Activated CD4-positive, alpha-beta memory T cell treated with anti-CD3 and anti-CD28 coated beads, Interleukin-2, amount 10 ng/mL, durations not matched to agents 7 days and 5 days (primary cell): ENCODE results near the gene FEV. TPM values are rescaled to one million over a fixed set of nuclear protein-coding genes. Genes with fewer than 3 reads are reported as not detected.

Experiments used
- CTCF ChIA-PET: fragments of 350-600 bp; sonication (Branson Sonifier 250); formaldehyde crosslinking; loops from one replicate; lab custom pipeline; 2021; ENCODE audit warnings: antibody characterized with exemption, inconsistent platforms; lab: Charles Lee
- POLR2A ChIA-PET: fragments of 350-600 bp; sonication (Branson Sonifier 250); formaldehyde crosslinking; loops from one replicate; lab custom pipeline; 2021; ENCODE audit warnings: antibody characterized with exemption; lab: Charles Lee
- DNase-seq: peaks from one replicate; pipeline ENCODE4 v3.0.0-alpha.2; 2020
- H3K27ac Mint-ChIP-seq: one replicate; pipeline ENCODE4 v1.8.0; 2021; ENCODE audit warnings: mild to moderate bottlenecking, mixed read lengths
- H3K27me3 Mint-ChIP-seq: one replicate; pipeline ENCODE4 v1.8.0; 2021; ENCODE audit warnings: mixed read lengths
- H3K36me3 Mint-ChIP-seq: one replicate; pipeline ENCODE4 v1.8.0; 2021; ENCODE audit warnings: low read depth, mixed read lengths
- H3K4me1 Mint-ChIP-seq: one replicate; pipeline ENCODE4 v1.8.0; 2021; ENCODE audit warnings: mixed read lengths
- H3K4me3 Mint-ChIP-seq: one replicate; pipeline ENCODE4 v1.8.0; 2021; ENCODE audit warnings: mild to moderate bottlenecking, mixed read lengths
- H3K9me3 Mint-ChIP-seq: one replicate; pipeline ENCODE4 v1.8.0; 2021; ENCODE audit warnings: mixed read lengths
- total RNA-seq, 2 experiments: library from RNA; stranded (reverse); gene quantifications; one replicate each; pipeline ENCODE4 v1.2.3, GENCODE V29; 2021

The FEV gene
- total RNA-seq, 2 experiments from 2014 or later, result not detected

DNA sequence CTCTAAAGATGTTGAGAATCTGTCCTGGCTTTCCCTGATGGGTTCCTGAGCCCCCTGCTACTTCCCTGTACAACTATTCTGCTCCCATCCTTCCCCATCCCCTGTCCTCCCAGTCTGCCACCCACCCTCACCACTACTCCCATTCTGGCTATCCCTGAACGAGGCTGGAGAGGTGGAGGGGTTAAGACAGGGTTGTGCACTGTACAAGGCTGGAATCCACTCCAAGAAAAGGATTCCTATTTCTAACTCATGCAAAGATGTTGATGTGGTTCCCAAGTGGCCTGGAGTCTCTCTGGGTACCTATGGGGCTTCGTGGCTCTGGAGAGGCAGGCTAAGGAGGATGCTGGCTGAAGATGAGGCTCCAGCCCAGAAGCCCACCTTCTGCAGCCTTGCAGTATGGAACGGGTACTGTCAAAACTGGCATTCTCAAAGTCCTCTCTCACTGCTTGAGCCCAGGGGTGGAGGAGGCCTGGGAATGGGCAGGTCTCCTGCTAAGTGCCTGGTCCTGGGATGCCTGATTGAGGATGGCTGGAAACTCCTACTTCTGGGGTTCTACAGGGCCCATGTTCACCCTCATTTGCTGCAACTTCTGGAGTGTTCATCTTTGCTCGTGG is 1.3 kb upstream of the FEV start:
- H3K4me3 Mint-ChIP-seq, result no peak overlapping the region
- H3K36me3 Mint-ChIP-seq, result peaks cover under 1% of the 10 kb centered on the region
- DNase-seq, result no peak
- no peak overlapping the region for H3K27ac Mint-ChIP-seq
- H3K4me1 Mint-ChIP-seq, result peaks cover 8% of the 10 kb centered on the region
- peaks cover 84% of the 10 kb centered on the region for H3K27me3 Mint-ChIP-seq
- POLR2A ChIA-PET, result no interaction called here
- H3K9me3 Mint-ChIP-seq, result no peaks in the 10 kb centered on the region
- CTCF ChIA-PET, result no interaction called here

DNA sequence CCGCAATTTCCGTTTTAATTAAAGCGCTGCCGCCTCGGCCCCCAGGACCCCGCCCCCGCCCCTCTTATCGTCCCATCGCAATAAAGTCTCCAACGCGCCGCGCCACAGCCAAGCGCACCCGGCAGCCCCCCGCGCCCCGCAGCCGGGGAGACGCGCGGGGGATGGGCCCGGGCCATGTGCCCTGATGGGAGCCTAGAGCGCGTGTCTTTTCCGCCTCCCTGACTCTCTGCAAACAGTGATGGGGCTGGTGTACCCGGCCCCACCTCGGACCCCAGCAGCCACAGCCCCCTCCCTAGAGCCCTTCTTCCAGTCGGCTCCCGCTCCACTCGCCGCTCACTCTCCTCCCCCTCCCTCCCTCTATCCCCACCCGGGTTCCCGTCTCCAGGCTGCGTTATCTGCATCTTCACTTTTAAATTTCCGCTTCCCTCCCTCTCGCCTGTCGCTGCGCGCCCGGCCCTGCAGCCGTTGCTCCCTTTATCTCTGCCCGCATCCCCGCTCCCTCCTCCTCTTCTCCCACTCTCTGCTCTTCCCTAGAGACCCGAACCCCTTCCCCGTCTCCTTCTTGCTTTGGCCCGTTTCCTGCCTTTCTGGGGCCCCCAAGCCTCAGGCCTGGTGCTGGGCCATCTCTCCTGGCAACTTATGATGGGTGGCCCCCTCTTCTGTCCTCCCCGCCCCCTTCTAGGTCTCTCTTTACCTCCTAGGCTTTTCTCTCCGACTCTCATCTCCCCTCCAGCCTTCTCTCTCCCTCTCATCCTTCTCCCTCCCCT is 524 bp upstream of the FEV start:
- ChIA-PET POLR2A (no interaction called here), CTCF (interaction anchor here (2.4 kb wide), 1 partner anchor 10 kb away, joined by 8 read pairs; no protein-coding TSS in a partner anchor)
- Mint-ChIP-seq H3K4me3 (no peak overlapping the region), H3K4me1 (peaks cover 13% of the 10 kb centered on the region), H3K36me3 (peaks cover 4% of the 10 kb centered on the region), H3K27me3 (peaks cover 81% of the 10 kb centered on the region), H3K27ac (no peak overlapping the region), H3K9me3 (no peaks in the 10 kb centered on the region)
- DNase-seq, result no peak

DNA sequence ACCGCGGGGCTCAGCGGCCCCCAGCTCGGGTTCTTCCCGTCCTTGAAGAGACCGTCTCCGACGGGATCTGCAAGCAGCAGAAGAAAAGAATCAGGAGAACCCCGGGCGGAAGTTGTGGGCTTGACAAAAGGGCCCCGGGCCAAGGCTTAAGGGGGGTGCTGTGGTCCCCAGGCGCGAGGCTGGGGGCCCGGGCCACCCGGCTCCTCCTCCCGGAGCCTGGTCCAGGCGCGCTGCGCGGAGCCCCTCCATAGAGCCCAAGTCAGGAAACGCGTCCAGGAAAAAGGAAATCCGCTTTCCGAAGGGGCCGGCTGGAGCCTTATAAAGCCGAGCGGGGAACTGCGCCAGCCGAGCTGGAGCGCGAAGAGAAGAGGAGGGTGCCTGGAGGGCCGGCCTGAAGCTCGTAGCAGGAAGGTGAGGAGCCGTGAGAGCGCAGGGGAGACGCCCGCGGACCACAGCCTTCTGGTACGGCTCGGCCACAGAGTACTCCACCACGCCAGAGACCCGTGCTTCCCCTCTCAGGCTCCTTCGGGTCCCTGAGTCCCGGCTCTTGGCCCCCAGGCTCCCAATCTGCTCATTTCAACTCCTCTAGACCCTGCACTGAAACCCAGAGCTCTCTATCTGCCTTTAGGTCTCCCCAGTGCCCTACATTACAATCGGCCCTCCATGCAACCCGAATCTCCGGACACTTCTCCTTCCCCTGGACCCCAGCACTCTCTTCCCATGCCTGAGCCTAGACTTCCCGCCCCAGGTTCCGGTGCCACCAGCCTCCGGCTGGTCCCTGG is 554 bp downstream of the FEV start:
- H3K27me3 Mint-ChIP-seq, result peaks cover 81% of the 10 kb centered on the region
- H3K4me3 Mint-ChIP-seq, result no peak overlapping the region
- peaks cover 4% of the 10 kb centered on the region for H3K36me3 Mint-ChIP-seq
- no peak for DNase-seq
- ChIA-PET CTCF (interaction anchor here (2.4 kb wide), 1 partner anchor 11 kb away, joined by 8 read pairs; no protein-coding TSS in a partner anchor), POLR2A (no interaction called here)
- H3K9me3 Mint-ChIP-seq, result no peaks in the 10 kb centered on the region
- no peak overlapping the region for H3K27ac Mint-ChIP-seq
- peaks cover 19% of the 10 kb centered on the region for H3K4me1 Mint-ChIP-seq

DNA sequence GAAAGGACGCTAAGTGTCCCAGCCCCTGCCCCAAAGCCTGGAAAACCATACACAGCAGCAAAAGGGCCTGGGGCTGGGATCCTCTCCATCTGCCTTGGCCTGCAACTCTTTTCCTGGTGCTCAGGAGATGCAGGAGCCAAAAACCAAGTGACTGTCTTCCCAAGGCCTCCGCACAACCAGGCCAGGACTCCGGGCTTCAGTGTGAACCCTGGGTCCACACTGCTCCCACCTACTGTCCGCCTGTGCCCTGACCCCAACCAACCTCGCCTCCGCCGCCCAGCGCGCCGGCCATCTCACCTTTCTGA is 1.1 kb downstream of the FEV start:
- no peak overlapping the region for H3K27ac Mint-ChIP-seq
- ChIA-PET POLR2A (no interaction called here), CTCF (interaction anchor here (2.4 kb wide), 1 partner anchor 12 kb away, joined by 8 read pairs; no protein-coding TSS in a partner anchor)
- peaks cover 19% of the 10 kb centered on the region for H3K4me1 Mint-ChIP-seq
- H3K4me3 Mint-ChIP-seq, result no peak overlapping the region
- no peaks in the 10 kb centered on the region for H3K9me3 Mint-ChIP-seq
- peaks cover 76% of the 10 kb centered on the region for H3K27me3 Mint-ChIP-seq
- H3K36me3 Mint-ChIP-seq, result peaks cover 4% of the 10 kb centered on the region
- DNase-seq, result no peak

DNA sequence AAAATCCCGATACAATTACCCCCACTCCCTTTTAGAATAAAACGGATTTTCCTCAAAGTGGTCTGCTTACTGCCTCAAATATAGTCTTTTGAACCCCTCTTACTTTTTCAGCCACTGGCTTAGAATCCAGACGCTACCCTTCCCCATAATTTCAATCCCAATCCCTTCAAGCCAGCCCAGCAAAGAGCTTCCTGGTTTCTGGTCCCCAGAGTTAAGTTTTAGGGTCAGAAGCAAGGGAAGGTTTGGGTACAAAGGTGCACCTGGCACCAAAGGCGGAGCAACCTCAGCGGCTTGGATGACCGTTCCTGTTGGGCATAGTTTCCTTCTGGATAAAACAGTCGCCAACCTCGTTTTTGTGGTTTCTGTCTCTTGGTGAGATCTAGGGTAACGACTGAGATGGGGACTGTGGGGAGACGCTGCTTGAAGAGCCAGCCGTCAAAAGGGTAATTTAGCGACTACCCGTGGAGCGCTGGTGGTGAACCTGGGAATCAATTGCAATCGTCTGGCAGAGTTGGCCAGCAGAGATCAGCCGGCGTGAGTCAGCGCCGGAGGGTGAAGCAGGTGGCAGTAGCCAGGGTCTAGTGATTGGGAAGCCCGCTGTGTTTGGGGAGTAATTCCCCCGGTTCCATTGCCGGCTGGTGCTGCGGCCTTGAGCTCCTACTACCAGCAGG is 1.6 kb downstream of the FEV start:
- ChIA-PET POLR2A (no interaction called here), CTCF (interaction anchor here (1.4 to 2.4 kb wide), 2 partner anchors 12 to 86 kb away, joined by 4 to 8 read pairs; no protein-coding TSS in a partner anchor)
- Mint-ChIP-seq H3K4me1 (peaks cover 19% of the 10 kb centered on the region), H3K36me3 (peaks cover 4% of the 10 kb centered on the region), H3K27me3 (peaks cover 74% of the 10 kb centered on the region), H3K4me3 (no peak overlapping the region), H3K27ac (no peak overlapping the region), H3K9me3 (no peaks in the 10 kb centered on the region)
- DNase-seq, result no peak

DNA sequence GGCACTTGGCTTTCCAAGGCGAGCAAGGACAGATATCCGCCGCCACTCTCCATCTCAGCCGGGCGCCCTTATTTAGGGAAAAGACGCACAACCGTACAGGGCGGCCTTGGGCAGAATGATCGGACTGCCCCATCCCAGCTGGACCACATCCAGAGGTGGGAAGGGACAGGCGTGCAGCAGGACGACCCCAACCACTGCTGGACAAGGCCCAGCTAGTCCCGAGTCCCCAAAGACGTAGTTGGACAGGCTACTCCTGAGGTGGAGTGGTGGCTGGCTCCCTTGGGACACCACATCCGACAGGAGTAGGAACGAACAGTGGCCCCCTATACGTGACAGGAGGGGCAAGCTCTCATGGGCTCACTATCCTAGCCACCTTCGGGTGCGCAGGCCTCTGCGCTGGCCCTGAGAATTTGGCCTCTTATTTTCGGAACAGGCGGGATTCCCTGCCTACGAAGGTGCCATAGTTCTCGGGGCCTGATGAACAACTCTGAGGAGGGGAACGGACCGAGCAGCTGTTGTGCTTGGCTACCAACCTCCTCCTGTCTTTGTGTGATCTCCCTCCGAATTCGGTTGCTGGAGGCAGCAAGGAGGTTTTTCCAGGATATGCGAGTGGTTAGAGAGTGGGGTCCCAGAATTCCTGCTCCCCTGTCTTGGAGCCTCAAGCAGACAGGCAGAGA is 2.3 kb downstream of the FEV start:
- H3K9me3 Mint-ChIP-seq, result no peaks in the 10 kb centered on the region
- DNase-seq, result no peak
- CTCF ChIA-PET, result interaction anchor here (1.0 to 3.2 kb wide), 6 partner anchors 8 to 128 kb away, joined by 3 to 51 read pairs (median 6); partner anchors contain the start of gene CRYBA2
- H3K36me3 Mint-ChIP-seq, result peaks cover 4% of the 10 kb centered on the region
- POLR2A ChIA-PET, result interaction anchor here (0.8 kb wide), 1 partner anchor 23 kb away, joined by 3 read pairs; the partner anchor contains the start of gene CDK5R2
- H3K4me1 Mint-ChIP-seq, result peaks cover 19% of the 10 kb centered on the region
- H3K27me3 Mint-ChIP-seq, result peaks cover 74% of the 10 kb centered on the region
- H3K4me3 Mint-ChIP-seq, result no peak overlapping the region
- no peak overlapping the region for H3K27ac Mint-ChIP-seq

DNA sequence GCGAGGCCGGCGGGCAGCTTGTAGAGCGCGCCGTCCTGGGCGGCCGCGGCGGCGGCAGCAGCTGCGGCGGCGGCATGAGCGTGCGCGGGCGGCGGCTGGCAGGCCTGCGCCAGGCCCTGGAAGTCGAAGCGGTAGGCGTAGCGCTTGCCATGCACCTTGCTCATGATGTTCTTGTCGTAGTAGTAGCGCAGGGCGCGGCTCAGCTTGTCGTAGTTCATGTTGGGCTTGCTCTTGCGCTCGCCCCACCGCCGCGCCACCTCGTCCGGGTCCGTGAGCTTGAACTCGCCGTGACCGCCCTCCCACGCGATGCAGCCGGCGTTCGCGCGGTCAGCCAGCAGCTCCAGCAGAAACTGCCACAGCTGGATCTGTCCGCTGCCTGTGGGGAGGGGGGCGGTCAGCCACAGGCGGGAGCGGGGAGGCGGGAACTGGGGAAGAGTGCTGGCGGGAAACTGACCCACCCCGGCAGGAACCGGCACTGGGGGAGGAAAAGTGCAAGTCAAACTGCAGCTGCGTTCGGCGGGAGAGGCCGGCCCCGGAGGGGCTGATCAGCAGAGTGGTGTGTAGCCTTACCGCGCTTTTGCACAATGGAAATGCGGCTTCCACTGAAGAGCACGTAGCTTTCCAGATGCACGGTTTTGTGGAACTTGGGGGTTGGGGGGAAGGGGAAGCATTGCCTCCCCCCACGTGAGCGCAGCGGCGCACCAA is 3.0 kb downstream of the FEV start:
- H3K27me3 Mint-ChIP-seq, result peaks cover 72% of the 10 kb centered on the region
- H3K27ac Mint-ChIP-seq, result no peak overlapping the region
- CTCF ChIA-PET, result interaction anchor here (0.9 to 3.2 kb wide), 8 partner anchors 9 to 173 kb away, joined by 3 to 51 read pairs (median 4); partner anchors contain the start of gene CRYBA2
- no peak for DNase-seq
- H3K4me1 Mint-ChIP-seq, result peaks cover 19% of the 10 kb centered on the region
- POLR2A ChIA-PET, result interaction anchor here (0.8 to 1.3 kb wide), 2 partner anchors 20 to 23 kb away, joined by 3 to 4 read pairs; partner anchors contain the start of gene CDK5R2
- H3K4me3 Mint-ChIP-seq, result no peak overlapping the region
- H3K9me3 Mint-ChIP-seq, result no peaks in the 10 kb centered on the region
- peaks cover 4% of the 10 kb centered on the region for H3K36me3 Mint-ChIP-seq

DNA sequence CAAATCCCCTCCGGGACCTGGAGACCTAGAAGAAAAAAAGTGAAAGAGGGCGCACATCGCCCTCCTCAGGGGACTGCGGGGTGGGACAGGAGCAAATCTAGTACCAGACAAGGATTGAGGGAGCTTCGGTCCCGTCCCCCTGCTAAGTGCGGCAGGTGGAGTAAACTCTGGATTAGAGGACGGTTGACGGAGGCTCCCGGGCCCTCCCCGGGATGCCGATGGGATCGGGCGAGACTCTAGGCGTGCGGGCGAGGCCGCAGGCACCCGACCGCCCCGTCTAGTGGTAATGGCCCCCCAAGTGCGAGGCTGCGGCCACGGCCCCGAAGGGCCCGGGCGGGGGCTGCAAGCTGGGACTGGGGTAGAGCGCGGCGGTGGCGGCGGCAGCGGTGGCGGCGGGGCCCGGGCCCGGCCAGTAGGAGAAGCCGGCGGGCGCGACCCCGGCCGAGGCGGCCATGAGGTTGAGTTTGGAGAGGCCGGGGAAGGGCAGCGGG is 3.5 kb downstream of the FEV start:
- CTCF ChIA-PET, result interaction anchor here (0.9 to 3.2 kb wide), 8 partner anchors 14 to 174 kb away, joined by 3 to 51 read pairs (median 6); partner anchors contain the start of gene CRYBA2
- DNase-seq, result no peak
- Mint-ChIP-seq H3K4me1 (peaks cover 19% of the 10 kb centered on the region), H3K27ac (no peak overlapping the region), H3K27me3 (peaks cover 72% of the 10 kb centered on the region), H3K9me3 (no peaks in the 10 kb centered on the region), H3K36me3 (peaks cover 4% of the 10 kb centered on the region), H3K4me3 (peak overlapping the region; percentile 38)
- POLR2A ChIA-PET, result interaction anchor here (1.3 kb wide), 1 partner anchor 20 kb away, joined by 4 read pairs; no protein-coding TSS in a partner anchor

DNA sequence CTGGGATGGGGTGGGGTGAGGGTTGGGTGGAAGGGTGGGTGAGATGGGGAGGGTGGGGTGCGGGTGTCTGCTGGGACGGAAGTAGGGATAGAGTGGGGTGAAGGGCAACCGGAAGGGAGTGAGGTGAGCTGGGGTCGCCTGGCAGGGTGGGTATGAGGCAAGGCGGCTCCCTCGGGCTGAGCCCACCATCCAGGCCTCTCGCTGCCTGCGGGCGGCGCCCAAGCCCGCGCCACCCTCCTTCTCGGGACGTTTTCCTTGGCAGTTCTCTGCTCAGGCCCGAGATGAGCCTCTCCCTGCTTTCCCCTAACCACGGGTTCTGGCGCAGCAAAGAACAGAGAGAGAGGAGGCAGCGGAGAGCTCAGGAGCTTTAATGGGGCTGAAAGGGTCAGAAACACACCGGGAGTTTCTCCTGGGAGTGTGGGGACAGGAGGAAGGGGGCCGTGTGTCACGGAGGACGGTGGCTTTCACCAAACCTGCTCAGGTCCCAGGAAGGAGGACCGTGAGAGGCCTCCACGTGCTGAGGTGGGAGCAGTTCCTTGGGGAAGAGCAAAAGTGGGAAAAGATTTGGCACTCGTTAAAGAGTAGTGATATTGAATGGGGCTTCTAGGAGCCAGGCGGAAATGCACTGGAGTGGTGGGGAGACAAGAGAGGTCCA is 4.1 kb downstream of the FEV start:
- peak overlapping the region; percentile 38 for H3K4me3 Mint-ChIP-seq
- no peaks in the 10 kb centered on the region for H3K9me3 Mint-ChIP-seq
- H3K36me3 Mint-ChIP-seq, result peaks cover 4% of the 10 kb centered on the region
- peaks cover 19% of the 10 kb centered on the region for H3K4me1 Mint-ChIP-seq
- peaks cover 72% of the 10 kb centered on the region for H3K27me3 Mint-ChIP-seq
- POLR2A ChIA-PET, result interaction anchor here (1.1 to 1.4 kb wide), 4 partner anchors 9 to 129 kb away, joined by 3 to 4 read pairs (median 3); no protein-coding TSS in a partner anchor
- no peak for DNase-seq
- H3K27ac Mint-ChIP-seq, result no peak overlapping the region
- CTCF ChIA-PET, result interaction anchor here (0.6 to 3.2 kb wide), 39 partner anchors 9 to 519 kb away, joined by 3 to 51 read pairs (median 4); partner anchors contain the start of genes CFAP65, CRYBA2 and DNAJB2

DNA sequence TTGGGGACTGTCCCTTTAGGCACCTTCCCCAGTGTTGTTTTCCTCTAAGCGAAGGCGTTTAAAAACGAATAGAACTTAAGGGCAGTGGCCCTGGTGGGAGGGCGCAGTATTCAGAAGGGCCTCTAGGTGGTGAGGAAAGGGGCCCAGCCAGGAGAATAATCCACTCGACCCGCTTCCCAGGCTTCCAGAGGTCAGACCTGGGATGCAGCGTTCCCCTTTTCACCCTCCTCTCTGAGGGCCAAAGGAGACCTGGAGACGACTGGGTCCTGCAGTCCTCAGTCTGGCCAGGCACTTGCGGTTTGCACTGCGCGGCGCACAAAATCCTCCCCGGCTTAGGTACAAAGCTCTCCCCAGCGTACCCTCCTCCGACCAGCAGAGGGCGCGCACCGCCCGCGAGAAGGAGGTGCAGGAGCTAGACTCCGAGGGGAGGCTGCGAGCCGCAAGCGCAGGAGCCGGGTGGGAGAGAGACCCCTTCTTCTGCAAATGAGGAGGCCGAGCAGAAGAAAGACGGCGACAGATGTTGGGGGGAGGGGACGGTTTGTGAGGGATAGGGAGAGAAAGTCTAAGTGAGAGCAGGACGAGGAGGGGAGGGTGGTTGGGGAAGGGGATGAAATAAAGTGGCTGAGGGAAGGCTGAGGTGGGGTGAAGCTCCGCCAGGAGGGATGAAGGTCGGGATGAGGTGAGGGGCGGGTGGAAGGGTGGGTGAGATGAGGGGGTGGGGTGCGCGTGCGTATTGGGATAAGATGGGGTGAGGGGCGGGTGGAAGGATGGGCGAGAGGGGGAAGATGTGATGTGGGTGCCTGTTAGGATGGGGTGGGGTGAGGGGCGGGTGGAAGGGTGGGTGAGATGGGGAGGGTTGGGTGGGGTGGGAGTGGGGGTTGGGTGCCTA is 4.9 kb downstream of the FEV start:
- Mint-ChIP-seq H3K4me3 (no peak overlapping the region), H3K27ac (no peak overlapping the region), H3K36me3 (peaks cover 4% of the 10 kb centered on the region), H3K9me3 (no peaks in the 10 kb centered on the region), H3K27me3 (peaks cover 74% of the 10 kb centered on the region), H3K4me1 (peaks cover 19% of the 10 kb centered on the region)
- peak; percentile 82 for DNase-seq
- POLR2A ChIA-PET, result interaction anchor here (0.8 to 1.4 kb wide), 4 partner anchors 10 to 128 kb away, joined by 3 read pairs; no protein-coding TSS in a partner anchor
- CTCF ChIA-PET, result interaction anchor here (0.6 to 3.2 kb wide), 46 partner anchors 9 to 1024 kb away, joined by 3 to 51 read pairs (median 4); partner anchors contain the start of genes CDK5R2, CFAP65, CRYBA2 and DNAJB2
